HepG2 (cell line): ENCODE measurements around the gene FBXO4. TPM values are rescaled to one million over a fixed set of nuclear protein-coding genes. Genes with fewer than 3 reads are reported as not detected.

Source experiments
- ATAC-seq: fragments of 200-7000 bp; cut with Tn5 transposase; 3 replicates; pipeline ENCODE4 v1.9.1; 2020; ENCODE audit warnings: mild to moderate bottlenecking, moderate library complexity
- BruUV-seq: library from RNA; stranded (reverse); fragments of 400-500 nt; replicated peaks from 2 replicates; lab custom pipeline; 2021; lab: Mats Ljungman, UMichigan
- CTCF ChIA-PET: fragments of 300-600 bp; formaldehyde crosslinking; extraction: SDS; loops from one replicate; lab custom pipeline; 2021; ENCODE audit warnings: low total read pairs, inconsistent platforms, low intra/inter-chr PET ratio; lab: Yijun Ruan, JAX
- POLR2A ChIA-PET: fragments of 350-600 bp; sonication (Branson Sonifier 250); formaldehyde crosslinking; loops from one replicate; lab custom pipeline; 2020; ENCODE audit warnings: antibody characterized with exemption, inconsistent platforms; lab: Yijun Ruan, JAX
- DNase-seq: peaks from one replicate; pipeline ENCODE4 v3.0.0-alpha.2; 2015; ENCODE audit warnings: low spot score
- FAIRE-seq: peaks from 3 replicates; lab custom pipeline; 2011; peaks lifted over from hg19 to GRCh38; lab: Jason Lieb, UNC
- H2AFZ ChIP-seq: one replicate; pipeline ENCODE4 v1.6.1; 2011; ENCODE audit warnings: low read length, inconsistent platforms
- H3K27ac ChIP-seq: fragments of 300-600 bp; 3 replicates; pipeline ENCODE4 v1.8.0; 2011; ENCODE audit warnings: mixed run types, mild to moderate bottlenecking, mixed read lengths, low read length, inconsistent platforms; ENCODE audit not compliant: insufficient read depth; ENCODE audit errors: extremely low read length
- H3K27me3 ChIP-seq, 2 experiments: fragments of 200-600 bp in 1 of 2; 2 replicates in 1 of 2; 3 replicates in 1 of 2; pipeline versions ENCODE4 v1.6.0 to v1.8.0; 2011; ENCODE audit warnings: low read length in 2 of 2, mild to moderate bottlenecking in 2 of 2, moderate library complexity in 2 of 2, inconsistent platforms in 1 of 2; ENCODE audit not compliant: insufficient read depth in 2 of 2, control insufficient read depth in 1 of 2
- H3K36me3 ChIP-seq, 2 experiments: fragments of 200-600 bp in 1 of 2; replicated peaks in 1 of 2; 2 replicates in 1 of 2; 3 replicates in 1 of 2; pipeline versions ENCODE4 v1.5.1 to v1.8.0; 2011; ENCODE audit warnings: low read length in 2 of 2, inconsistent platforms in 1 of 2; ENCODE audit not compliant: insufficient read depth in 2 of 2, control insufficient read depth in 1 of 2
- H3K4me1 ChIP-seq: 2 replicates; pipeline ENCODE4 v1.5.1; 2012; ENCODE audit warnings: low read length, inconsistent platforms; ENCODE audit not compliant: insufficient read depth
- H3K4me2 ChIP-seq: 2 replicates; pipeline ENCODE4 v1.6.0; 2011; ENCODE audit warnings: low read depth, low read length, inconsistent platforms
- H3K4me3 ChIP-seq, 3 experiments: fragments of 200-600 bp in 1 of 3; sonication (generic), shearing (Covaris generic) in 1 of 3; replicated peaks in 1 of 3; 2 replicates each; pipeline ENCODE4 v1.5.1; 2011 to 2016; ENCODE audit warnings: low read length in 3 of 3, inconsistent platforms in 2 of 3, low read depth in 2 of 3, mild to moderate bottlenecking in 2 of 3, control low read depth in 1 of 3, mixed read lengths in 1 of 3; ENCODE audit not compliant: insufficient read depth in 1 of 3
- H3K79me2 ChIP-seq: one replicate; pipeline ENCODE4 v1.6.1; 2011; ENCODE audit warnings: low read length, inconsistent platforms; ENCODE audit not compliant: insufficient read depth
- H3K9ac ChIP-seq: 2 replicates; pipeline ENCODE4 v1.6.0; 2011; ENCODE audit warnings: mild to moderate bottlenecking, low read depth, low read length, inconsistent platforms; ENCODE audit not compliant: insufficient read depth
- H3K9me3 ChIP-seq: 2 replicates; pipeline ENCODE4 v1.5.1; 2012; ENCODE audit warnings: mild to moderate bottlenecking, low read length
- H4K20me1 ChIP-seq: 2 replicates; pipeline ENCODE4 v1.6.0; 2011; ENCODE audit warnings: inconsistent platforms, mild to moderate bottlenecking, low read length, moderate library complexity; ENCODE audit not compliant: insufficient read depth
- AHR ChIP-seq: IDR thresholded peaks from 2 replicates; pipeline ENCODE4 v1.6.1; 2018; ENCODE audit warnings: missing genetic modification reagents, missing compliant biosample characterization
- CREBL2 ChIP-seq: sonication (generic); formaldehyde crosslinking; IDR thresholded peaks from 2 replicates; pipeline ENCODE4 v1.8.1; 2023; ENCODE audit warnings: missing genetic modification reagents, mild to moderate bottlenecking, borderline replicate concordance
- DDIT3 ChIP-seq: sonication (generic); formaldehyde crosslinking; IDR thresholded peaks from 2 replicates; pipeline ENCODE4 v1.4.0; 2020; ENCODE audit warnings: mild to moderate bottlenecking, missing genetic modification reagents
- DR1 ChIP-seq: sonication (generic); formaldehyde crosslinking; IDR thresholded peaks from 2 replicates; pipeline ENCODE4 v1.8.0; 2021; ENCODE audit warnings: mild to moderate bottlenecking, missing genetic modification reagents, inconsistent platforms
- FOSL1 ChIP-seq: sonication (generic); formaldehyde crosslinking; IDR thresholded peaks from 2 replicates; pipeline ENCODE4 v1.9.0; 2021; ENCODE audit warnings: missing genetic modification reagents, borderline replicate concordance
- HMG20B ChIP-seq: conservative IDR thresholded peaks from 2 replicates; pipeline ENCODE4 v1.6.1; 2016; ENCODE audit warnings: missing genetic modification reagents, missing compliant biosample characterization
- KLF6 ChIP-seq: IDR thresholded peaks from 2 replicates; pipeline ENCODE4 v1.8.0; 2016; ENCODE audit warnings: missing biosample characterization, missing genetic modification reagents
- NCOR1 ChIP-seq: fragments of 200-600 bp; sonication (generic); IDR thresholded peaks from 2 replicates; pipeline ENCODE4 v1.7.0; 2017; ENCODE audit warnings: antibody characterized with exemption, low read length, borderline replicate concordance
- RFX1 ChIP-seq: fragments of 450-650 bp; IDR thresholded peaks from 2 replicates; pipeline ENCODE4 v1.6.1; 2017
- TFDP1 ChIP-seq: IDR thresholded peaks from 2 replicates; pipeline ENCODE4 v1.6.1; 2016; ENCODE audit warnings: missing compliant biosample characterization, missing genetic modification reagents, borderline replicate concordance
- YY1 ChIP-seq: IDR thresholded peaks from 2 replicates; pipeline ENCODE4 v1.6.1; 2011; ENCODE audit warnings: low read length, low read depth, moderate library complexity, mild to moderate bottlenecking; ENCODE audit not compliant: insufficient read depth, insufficient replicate concordance
- ZHX2 ChIP-seq, 2 experiments: sonication (generic) in 1 of 2; formaldehyde crosslinking in 1 of 2; IDR thresholded peaks; 2 replicates each; pipeline versions ENCODE4 v1.6.1 to v1.9.0; 2014 to 2022; ENCODE audit warnings: antibody characterized with exemption in 1 of 2, borderline replicate concordance in 1 of 2, inconsistent platforms in 1 of 2, low read depth in 1 of 2, missing genetic modification reagents in 1 of 2
- ZNF232 ChIP-seq: sonication (generic); formaldehyde crosslinking; IDR thresholded peaks from 2 replicates; pipeline ENCODE4 v1.4.0; 2020; ENCODE audit warnings: missing genetic modification reagents, borderline replicate concordance
- ZNF556 ChIP-seq: sonication (generic); formaldehyde crosslinking; IDR thresholded peaks from 2 replicates; pipeline ENCODE4 v1.4.0; 2020; ENCODE audit warnings: mild to moderate bottlenecking, missing genetic modification reagents, borderline replicate concordance
- ZNF569 ChIP-seq: sonication (generic); formaldehyde crosslinking; IDR thresholded peaks from 2 replicates; pipeline ENCODE4 v1.5.0; 2020; ENCODE audit warnings: mild to moderate bottlenecking, missing genetic modification reagents, moderate library complexity, borderline replicate concordance
- in situ Hi-C: cut with HindIII; loops from 2 replicates; pipeline ENCODE4 v1.10.0; 2017; ENCODE audit warnings: low pct_unique_long_range_greater_than_20kb; ENCODE audit not compliant: extremely low pct_ligation_motif_present
- intact Hi-C: fragments of 100-400 bp; cut with micrococcal nuclease; formaldehyde crosslinking; loops from one replicate; pipeline ENCODE4 v1.10.0; 2022; ENCODE audit not compliant: unreplicated experiment
- polyA plus RNA-seq, 8 experiments: library from polyadenylated mRNA; depleted of rRNA in 3 of 8; stranded (reverse) in 7 of 8; unstranded in 1 of 8; fragments of >200 nt; fragmentation: Illumina TruSeq in 4 of 8; extraction: Trizol in 4 of 8; gene quantifications; 2 replicates each; pipeline versions ENCODE4 v1.2.1 to v1.2.3, GENCODE V29; 2011 to 2016; ENCODE audit warnings: low read depth in 4 of 8, missing spikeins in 1 of 8, mixed read lengths in 1 of 8; ENCODE audit not compliant: insufficient read depth in 1 of 8
- total RNA-seq, 5 experiments: library from RNA; depleted of rRNA; stranded (reverse); fragments of >200 nt; fragmentation: Illumina TruSeq; extraction: Trizol; gene quantifications; 2 replicates each; pipeline ENCODE4 v1.2.3, GENCODE V29; 2016; ENCODE audit warnings: low read depth in 1 of 5

Gene FBXO4
- total and polyA plus RNA-seq, 2 of the 13 experiments (the other 11 are each of a cell fraction or from before 2014, with no cell fraction given): 5.2 to 16.4 TPM

GRCh38 chr5:41980396-41980795 lies 55.3 kb downstream of the FBXO4 start (continued):
- no peak for TF ChIP-seq ZNF569
- no peak for TF ChIP-seq ZNF556
- TF ChIP-seq TFDP1 (CRISPR knock-in tag): no peak
- TF ChIP-seq, all 625 proteins: peak for 0

GRCh38 chr5:41980870-41981269 lies 55.8 kb downstream of the FBXO4 start:
- Histone ChIP-seq H3K9me3 (no peaks in the 10 kb centered on the region), H3K4me3 (no peak overlapping the region), H3K79me2 (no peaks in the 10 kb centered on the region), H3K27ac (no peak overlapping the region), H3K4me2 (no peak overlapping the region), H2AFZ (no peak overlapping the region), H3K9ac (no peak overlapping the region), H3K36me3 (no peaks in the 10 kb centered on the region), H3K4me1 (no peaks in the 10 kb centered on the region), H3K27me3 (no peaks in the 10 kb centered on the region; a peak in 1 of 5 replicates), H4K20me1 (no peaks in the 10 kb centered on the region)
- ATAC-seq (no peak), FAIRE-seq (no peak), DNase-seq (no peak)
- in situ Hi-C loops: no loop called here
- no TSS peak for BruUV-seq
- intact Hi-C loops: no loop called here
- ChIA-PET POLR2A (no interaction called here), CTCF (no interaction called here)
- TF ChIP-seq FOSL1 (no peak), CREBL2 (CRISPR knock-in tag) (no peak), KLF6 (CRISPR knock-in tag) (no peak), NCOR1 (no peak), DDIT3 (CRISPR knock-in tag) (no peak), DR1 (CRISPR knock-in tag) (no peak), HMG20B (CRISPR knock-in tag) (no peak), RFX1 (no peak), AHR (CRISPR knock-in tag) (no peak), ZHX2 (IDR thresholded peaks at IDR 0.05; ENCODE audit: low read depth) (no peak), ZHX2 (CRISPR knock-in tag; IDR thresholded peaks at IDR 0.05; ENCODE audit: borderline replicate concordance) (no peak), YY1 (no peak), ZNF232 (CRISPR knock-in tag) (no peak)
